ENCODE measurements around the gene HBZ. TPM values are rescaled to one million over a fixed set of nuclear protein-coding genes. Genes with fewer than 3 reads are reported as not detected.

Gene HBZ
- total and polyA plus RNA-seq, 3 donors from 2014 or later = 1.1 to 9.0 (median 3.7) TPM

GRCh38 chr16:164827-165538, 12.5 kb downstream of the HBZ start:
- Histone ChIP-seq H3K9me3 (no peaks in the 10 kb centered on the region), H3K4me1 (peaks cover 15% of the 10 kb centered on the region), H3K27me3 (peaks cover 4% of the 10 kb centered on the region), H3K4me3 (peak overlapping the region in 1 of 2 donors; percentile 29), H3K27ac (no peak overlapping the region), H3K36me3 (ENCODE audit: low read depth, missing control alignments) (no peaks in the 10 kb centered on the region)
- WGBS, 2 donors = 0 to 1% methylated on average over 1 to 41 of the region's 77 CpGs
- TF ChIP-seq POLR2A (IDR thresholded peaks at IDR 0.05) = no peak
- TF ChIP-seq, protein P1, sequence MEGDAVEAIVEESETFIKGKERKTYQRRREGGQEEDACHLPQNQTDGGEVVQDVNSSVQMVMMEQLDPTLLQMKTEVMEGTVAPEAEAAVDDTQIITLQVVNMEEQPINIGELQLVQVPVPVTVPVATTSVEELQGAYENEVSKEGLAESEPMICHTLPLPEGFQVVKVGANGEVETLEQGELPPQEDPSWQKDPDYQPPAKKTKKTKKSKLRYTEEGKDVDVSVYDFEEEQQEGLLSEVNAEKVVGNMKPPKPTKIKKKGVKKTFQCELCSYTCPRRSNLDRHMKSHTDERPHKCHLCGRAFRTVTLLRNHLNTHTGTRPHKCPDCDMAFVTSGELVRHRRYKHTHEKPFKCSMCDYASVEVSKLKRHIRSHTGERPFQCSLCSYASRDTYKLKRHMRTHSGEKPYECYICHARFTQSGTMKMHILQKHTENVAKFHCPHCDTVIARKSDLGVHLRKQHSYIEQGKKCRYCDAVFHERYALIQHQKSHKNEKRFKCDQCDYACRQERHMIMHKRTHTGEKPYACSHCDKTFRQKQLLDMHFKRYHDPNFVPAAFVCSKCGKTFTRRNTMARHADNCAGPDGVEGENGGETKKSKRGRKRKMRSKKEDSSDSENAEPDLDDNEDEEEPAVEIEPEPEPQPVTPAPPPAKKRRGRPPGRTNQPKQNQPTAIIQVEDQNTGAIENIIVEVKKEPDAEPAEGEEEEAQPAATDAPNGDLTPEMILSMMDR (IDR thresholded peaks at IDR 0.05) = no peak
- intact Hi-C loops (cut with DNase I; ENCODE audit: low total_unique reads) = no loop called here
- DNase-seq = no peak

DNA sequence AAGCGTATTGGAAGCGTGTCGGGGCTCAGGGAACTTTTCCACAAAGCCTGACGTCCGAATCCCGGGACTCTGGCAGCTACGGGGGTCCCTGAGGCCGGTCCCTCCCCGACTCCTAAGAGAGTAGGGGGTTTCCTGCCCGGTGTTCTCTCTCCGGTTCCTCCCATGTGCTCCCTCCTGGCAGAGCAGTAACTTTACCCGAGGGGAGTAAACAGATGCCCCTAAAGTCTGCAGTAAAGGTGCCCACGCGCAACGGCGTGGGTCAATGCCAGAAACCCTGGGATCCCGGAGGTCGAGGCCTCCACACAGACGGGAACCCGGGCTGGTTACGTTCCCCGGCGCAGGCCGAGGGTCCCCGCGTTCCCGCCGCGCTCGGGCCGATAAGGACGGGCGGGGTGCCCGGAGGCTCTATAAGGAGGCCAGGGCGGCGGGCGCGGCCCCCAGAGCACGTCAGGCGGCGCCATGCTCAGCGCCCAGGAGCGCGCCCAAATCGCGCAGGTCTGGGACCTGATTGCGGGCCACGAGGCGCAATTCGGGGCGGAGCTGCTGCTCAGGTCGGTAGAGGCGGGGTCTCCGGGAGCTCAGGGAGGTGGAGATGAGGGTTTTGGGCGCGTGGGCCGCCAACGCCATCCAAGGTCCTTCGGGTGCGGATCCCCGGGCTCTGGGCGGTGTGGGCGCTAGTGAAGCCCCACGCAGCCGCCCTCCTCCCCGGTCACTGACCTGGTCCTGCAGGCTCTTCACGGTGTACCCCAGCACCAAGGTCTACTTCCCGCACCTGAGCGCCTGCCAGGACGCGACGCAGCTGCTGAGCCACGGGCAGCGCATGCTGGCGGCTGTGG, 13.3 kb downstream of the HBZ start, which contains the start of gene HBM:
Gene HBM, plus strand, starts transcription at position 440 of the 836 bp plus-strand sequence. Its CDS starts 20 bp downstream, at position 460.
- intact Hi-C loops (cut with DNase I; ENCODE audit: low total_unique reads) = no loop called here
- no peak for DNase-seq
- H3K27me3 ChIP-seq = peaks cover 4% of the 10 kb centered on the region

DNA sequence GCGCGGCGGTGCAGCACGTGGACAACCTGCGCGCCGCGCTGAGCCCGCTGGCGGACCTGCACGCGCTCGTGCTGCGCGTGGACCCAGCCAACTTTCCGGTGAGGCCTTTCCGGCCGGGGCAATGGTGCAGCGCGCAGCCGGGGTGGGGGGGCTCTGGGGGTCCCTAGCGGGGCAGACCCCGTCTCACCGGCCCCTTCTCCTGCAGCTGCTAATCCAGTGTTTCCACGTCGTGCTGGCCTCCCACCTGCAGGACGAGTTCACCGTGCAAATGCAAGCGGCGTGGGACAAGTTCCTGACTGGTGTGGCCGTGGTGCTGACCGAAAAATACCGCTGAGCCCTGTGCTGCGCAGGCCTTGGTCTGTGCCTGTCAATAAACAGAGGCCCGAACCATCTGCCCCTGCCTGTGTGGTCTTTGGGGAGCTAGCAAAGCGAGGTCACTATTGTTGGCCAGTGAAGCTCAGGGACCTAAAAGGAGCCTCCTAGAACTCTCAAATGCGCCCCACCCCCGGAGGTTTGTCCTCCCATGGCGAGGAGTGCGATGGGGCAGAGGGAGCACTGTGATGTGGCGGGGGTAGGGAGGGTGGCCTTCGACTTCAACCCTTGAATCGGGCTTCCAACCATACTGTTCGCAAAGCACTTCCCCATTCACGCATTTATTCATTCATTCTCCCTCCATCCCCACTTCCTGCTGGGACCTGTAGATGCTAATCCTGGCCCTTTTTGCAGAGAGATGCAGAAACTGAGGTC, 14.1 kb downstream of the HBZ start:
- Histone ChIP-seq H3K27ac (no peak overlapping the region), H3K36me3 (ENCODE audit: low read depth, missing control alignments) (no peaks in the 10 kb centered on the region), H3K9me3 (no peaks in the 10 kb centered on the region), H3K4me1 (peaks cover 15% of the 10 kb centered on the region), H3K27me3 (peaks cover 4% of the 10 kb centered on the region), H3K4me3 (no peak overlapping the region)
- TF ChIP-seq, protein P1 (IDR thresholded peaks at IDR 0.05) = no peak
- TF ChIP-seq POLR2A (IDR thresholded peaks at IDR 0.05) = no peak
- intact Hi-C loops (cut with DNase I; ENCODE audit: low total_unique reads) = no loop called here
- 4 to 6% methylated on average over 10 to 25 of the region's 45 CpGs for WGBS, 2 donors
- no peak for DNase-seq

More for the DNA sequence above, 13.3 kb downstream of the HBZ start, which contains the start of gene HBM:
- H3K27ac ChIP-seq = no peak within 1 kb of the TSS
- WGBS, 2 donors = 0 to 2% methylated on average over 2 to 57 of the region's 75 CpGs
- TF ChIP-seq, protein P1 (IDR thresholded peaks at IDR 0.05) = no peak
- TF ChIP-seq POLR2A (IDR thresholded peaks at IDR 0.05) = no peak
- H3K4me3 ChIP-seq = peak within 1 kb of the TSS in 1 of 2 donors; percentile 29
- H3K4me1 ChIP-seq = peaks cover 15% of the 10 kb centered on the region
- no peaks in the 10 kb centered on the region for H3K9me3 ChIP-seq
- H3K36me3 ChIP-seq (ENCODE audit: low read depth, missing control alignments) = no peaks in the 10 kb centered on the region

GRCh38 chr16:167122-167690, 14.8 kb downstream of the HBZ start:
- no peak overlapping the region for H3K4me3 ChIP-seq
- H3K36me3 ChIP-seq (ENCODE audit: low read depth, missing control alignments) = no peaks in the 10 kb centered on the region
- TF ChIP-seq, protein P1 (IDR thresholded peaks at IDR 0.05) = no peak
- TF ChIP-seq POLR2A (IDR thresholded peaks at IDR 0.05) = no peak
- WGBS, 2 donors = 20 to 33% methylated on average over 7 to 11 of the region's 11 CpGs
- no peak for DNase-seq
- H3K4me1 ChIP-seq = peaks cover 15% of the 10 kb centered on the region
- intact Hi-C loops (cut with DNase I; ENCODE audit: low total_unique reads) = no loop called here
- H3K9me3 ChIP-seq = no peaks in the 10 kb centered on the region
- peaks cover 4% of the 10 kb centered on the region for H3K27me3 ChIP-seq
- H3K27ac ChIP-seq = no peak overlapping the region
